C4-2B (cell line): ENCODE results near the gene PALMD.

Source experiments
- H3K27ac ChIP-seq: fragments of 450-650 bp; 2 replicates; pipeline ENCODE4 v1.5.1; 2017
- CTCF ChIP-seq: fragments of 450-650 bp; conservative IDR thresholded peaks from 2 replicates; pipeline ENCODE4 v1.5.1; 2017; ENCODE audit warnings: mild to moderate bottlenecking
- ZFX ChIP-seq: fragments of 450-650 bp; IDR thresholded peaks from 2 replicates; pipeline ENCODE4 v1.6.1; 2017

PALMD gene

GRCh38 chr1:99670583-99670982 lies 24.7 kb downstream of the PALMD start:
- H3K27ac ChIP-seq = no peak overlapping the region
- TF ChIP-seq ZFX (no peak), CTCF (no peak)

GRCh38 chr1:99672038-99672437 lies 26.1 kb downstream of the PALMD start:
- H3K27ac ChIP-seq = no peak overlapping the region; the same call in 1 of the 2 replicates
- TF ChIP-seq ZFX (no peak), CTCF (no peak)

GRCh38 chr1:99672530-99673213 lies 26.8 kb downstream of the PALMD start:
- H3K27ac ChIP-seq = no peak overlapping the region; the same call in 1 of the 2 replicates
- TF ChIP-seq ZFX (no peak), CTCF (no peak)

GRCh38 chr1:99673315-99673714 lies 27.4 kb downstream of the PALMD start:
- no peak for TF ChIP-seq ZFX
- no peak for TF ChIP-seq CTCF
- no peak overlapping the region for H3K27ac ChIP-seq

- H3K27ac ChIP-seq = no peak overlapping the region
- TF ChIP-seq CTCF (no peak), ZFX (no peak)
Observed at GRCh38 chr1:99674115-99675064, 28.5 kb downstream of the PALMD start.

- H3K27ac ChIP-seq = no peak overlapping the region
- TF ChIP-seq CTCF = no peak
- TF ChIP-seq ZFX = no peak
Observed at GRCh38 chr1:99675292-99675691, 29.4 kb downstream of the PALMD start.

- TF ChIP-seq CTCF (no peak), ZFX (no peak)
- no peak overlapping the region for H3K27ac ChIP-seq
Observed at GRCh38 chr1:99675994-99676393, 30.1 kb downstream of the PALMD start.
